HG03175 (cell line): ENCODE measurements around the gene NHEJ1.

ENCODE experiments used
- ATAC-seq: cut with Tn5 transposase; IDR thresholded peaks from one replicate; pipeline ENCODE4 v1.9.1; 2021; ENCODE audit warnings: mild to moderate bottlenecking, moderate library complexity; ENCODE audit not compliant: unreplicated experiment

NHEJ1 gene

DNA sequence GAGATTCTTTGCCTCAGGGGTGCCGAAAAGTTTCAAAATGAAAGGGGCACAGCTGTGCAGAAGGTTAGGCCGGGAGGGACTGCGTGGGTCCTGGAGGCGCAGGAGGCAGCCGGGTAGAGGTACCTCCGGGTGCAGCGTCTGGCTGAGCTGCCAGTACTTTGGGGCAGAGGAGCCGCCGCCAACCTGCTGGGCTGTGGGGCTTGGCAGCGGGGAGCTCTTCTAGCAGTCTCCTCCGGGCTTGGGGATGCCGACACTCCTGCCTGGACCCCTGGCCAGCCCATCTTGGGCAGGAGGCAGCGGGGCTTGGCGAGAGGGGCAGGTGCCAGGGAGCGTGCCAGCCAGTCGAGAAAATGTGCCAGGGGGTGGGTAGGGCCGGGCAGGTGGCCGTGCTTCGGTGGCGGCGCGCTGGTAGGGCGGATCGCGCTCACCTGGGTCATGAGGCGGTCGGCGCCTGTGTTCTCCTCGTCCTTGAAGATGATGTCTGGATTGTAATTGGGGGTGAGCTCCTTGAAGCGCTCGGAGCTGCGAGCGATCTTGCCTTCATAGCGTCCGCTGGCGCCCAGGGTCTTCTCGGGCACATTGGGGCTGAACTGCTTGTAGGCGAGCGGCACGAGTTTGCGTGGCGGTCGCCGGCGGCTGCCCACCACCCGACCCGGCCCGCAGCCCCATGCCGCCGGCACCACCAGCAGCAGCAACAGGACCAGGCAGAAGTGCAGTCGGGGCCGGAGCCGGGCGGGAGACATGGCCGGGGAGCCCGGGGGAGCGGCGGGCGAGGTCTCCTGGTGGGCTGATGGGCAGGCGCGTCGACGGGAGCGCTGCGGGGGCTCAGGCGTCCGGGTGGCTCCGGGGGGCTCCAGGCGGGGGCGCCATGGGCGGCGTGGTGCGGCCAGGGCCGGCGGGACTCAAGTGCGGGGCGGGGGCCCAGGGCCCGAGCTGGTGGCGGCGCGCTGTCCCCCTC lies 100.6 kb downstream of the NHEJ1 start:
- no peak for ATAC-seq

DNA sequence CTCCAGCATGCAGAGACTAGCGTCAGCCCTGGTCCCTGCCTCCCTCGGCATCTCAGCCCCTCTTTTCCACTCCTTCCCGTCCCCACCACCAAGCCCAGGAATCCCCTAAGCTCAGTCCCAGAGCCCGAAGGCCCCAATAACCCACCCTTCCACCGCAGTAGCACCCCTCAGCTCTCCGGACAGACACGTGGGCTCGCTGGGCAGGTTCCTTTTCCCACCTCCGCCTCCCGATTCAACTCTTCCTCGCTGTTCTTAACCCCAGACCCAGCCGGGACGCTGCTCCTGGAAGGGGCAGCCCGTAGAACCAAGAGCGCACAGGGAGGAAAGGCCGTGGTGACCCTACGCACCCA lies 101.3 kb downstream of the NHEJ1 start:
- ATAC-seq = no peak

GRCh38 chr2:219058541-219059374 lies 101.9 kb downstream of the NHEJ1 start:
- ATAC-seq = no peak

DNA sequence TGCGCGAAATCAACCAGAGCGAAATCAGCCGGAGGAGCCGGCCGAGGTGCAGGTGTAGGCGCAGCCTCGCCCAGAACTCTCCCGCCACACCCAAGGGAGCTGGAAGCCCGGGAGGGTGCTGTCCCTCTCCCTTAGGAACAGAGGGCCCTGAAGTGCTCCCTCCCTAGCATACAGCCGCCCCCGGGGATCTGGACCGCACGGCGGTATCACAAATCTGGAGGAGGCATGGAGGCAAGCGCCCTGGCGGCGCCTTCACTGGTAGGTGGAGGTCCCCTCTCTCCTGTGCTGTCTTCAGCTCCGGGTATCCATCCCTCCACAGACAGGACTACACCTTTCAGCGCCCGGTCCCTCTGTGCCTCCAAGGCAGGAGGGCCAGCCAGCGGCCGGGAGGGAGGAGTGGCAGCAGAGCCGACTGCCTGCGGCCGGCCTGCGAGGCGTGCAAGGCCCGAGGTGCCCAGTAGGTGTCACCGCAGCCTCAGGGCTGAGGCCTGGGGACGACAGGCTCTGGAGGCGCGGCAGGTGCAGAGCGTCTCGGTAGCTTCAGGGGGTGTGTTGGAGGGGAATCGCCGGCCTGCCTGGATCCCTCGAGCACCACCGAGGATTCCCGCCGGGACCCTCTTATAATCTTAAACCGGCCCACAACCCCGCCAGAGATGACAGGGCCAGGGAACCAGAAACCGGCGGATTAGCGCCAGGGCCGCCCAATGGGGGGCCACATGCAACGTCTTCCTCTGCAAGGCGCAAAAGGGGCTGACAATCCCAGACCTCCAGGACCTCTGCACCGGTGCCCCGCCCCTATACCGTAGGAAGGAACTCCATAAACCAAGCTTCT lies 102.7 kb downstream of the NHEJ1 start:
- peak; percentile 88 for ATAC-seq

DNA sequence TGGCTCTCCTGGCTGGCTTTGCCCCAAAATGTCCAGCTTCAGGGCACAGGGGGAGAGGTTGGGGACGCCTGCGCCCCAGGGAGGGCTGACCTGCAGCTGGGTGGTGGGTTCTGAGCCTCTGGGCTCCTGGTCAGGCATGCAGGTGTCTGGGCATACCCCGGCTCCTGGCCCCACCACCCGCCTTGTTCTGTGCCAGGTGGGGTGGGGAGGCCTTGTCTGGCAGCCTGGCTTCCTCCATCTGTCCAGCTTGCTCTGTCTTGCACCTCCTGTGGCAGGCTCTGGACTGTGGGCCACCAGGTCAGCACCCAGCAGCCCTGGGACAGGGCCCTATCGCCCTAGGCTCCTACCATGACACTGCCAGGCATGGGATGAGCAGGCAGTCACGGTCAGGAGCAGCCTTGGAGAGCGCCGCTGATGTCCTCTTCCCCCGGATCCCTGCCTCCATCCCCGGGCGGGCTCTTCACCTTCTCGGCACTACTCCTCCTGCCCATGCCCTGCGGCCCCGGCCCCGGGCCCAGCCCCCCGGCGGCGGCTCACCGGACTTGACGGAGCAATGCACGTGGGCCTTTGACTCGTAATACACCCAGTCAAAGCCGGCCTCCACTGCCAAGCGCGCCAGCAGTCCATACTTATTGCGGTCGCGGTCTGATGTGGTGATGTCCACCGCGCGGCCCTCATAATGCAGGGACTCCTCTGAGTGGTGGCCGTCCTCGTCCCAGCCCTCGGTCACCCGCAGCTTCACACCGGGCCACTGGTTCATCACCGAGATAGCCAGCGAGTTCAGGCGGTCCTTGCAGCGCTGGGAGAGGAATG lies 103.5 kb downstream of the NHEJ1 start:
- ATAC-seq = peak; percentile 14

- ATAC-seq = no peak
Observed at GRCh38 chr2:219056176-219056895, 104.3 kb downstream of the NHEJ1 start.

DNA sequence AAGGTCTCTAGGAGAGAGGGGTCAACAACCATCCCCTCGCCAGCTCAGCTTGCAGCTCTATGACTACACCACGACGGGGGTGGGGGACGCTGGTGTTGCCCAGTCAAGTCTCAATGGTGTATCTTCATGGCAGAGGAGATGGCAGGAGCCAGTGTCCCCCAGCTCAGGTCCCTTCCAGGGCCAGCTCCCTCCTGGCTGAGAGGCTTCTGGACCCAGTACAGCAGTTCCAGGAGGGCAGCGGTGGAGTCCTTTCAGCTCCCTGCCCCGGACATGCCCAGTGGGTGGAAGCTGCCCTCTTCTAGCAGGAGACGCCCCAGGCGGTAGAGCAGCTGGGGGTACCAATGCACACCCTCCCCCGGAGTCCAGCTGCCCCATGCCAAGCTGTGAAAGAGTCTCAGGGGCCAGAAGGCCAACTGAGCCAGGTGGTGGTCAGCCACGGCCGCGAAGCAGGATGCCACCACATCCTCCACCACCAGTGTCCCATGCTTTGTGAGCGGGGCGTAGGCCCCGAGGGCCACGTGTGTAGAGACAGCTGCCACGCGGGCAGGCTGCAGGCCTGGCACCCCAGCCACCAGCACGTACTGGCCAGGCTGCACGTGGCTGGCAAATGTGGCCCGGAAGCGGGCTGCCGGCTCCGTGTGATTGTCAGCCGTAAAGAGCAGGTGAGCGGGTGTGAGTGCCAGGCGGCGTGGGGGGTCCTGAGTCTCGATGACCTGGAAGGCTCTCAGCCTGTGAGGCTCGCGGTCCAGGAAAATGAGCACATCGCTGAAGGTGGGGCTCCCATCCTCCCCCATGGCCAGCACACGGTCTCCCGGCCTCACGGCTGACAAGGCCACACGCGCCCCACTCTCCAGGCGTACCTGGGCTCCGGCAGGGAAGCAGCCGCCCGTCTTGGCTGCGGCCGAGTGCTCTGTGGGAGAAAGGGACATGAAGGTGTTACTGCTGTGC lies 105.4 kb downstream of the NHEJ1 start:
- no peak for ATAC-seq

GRCh38 chr2:219049282-219049681 lies 111.3 kb downstream of the NHEJ1 start:
- no peak for ATAC-seq

DNA sequence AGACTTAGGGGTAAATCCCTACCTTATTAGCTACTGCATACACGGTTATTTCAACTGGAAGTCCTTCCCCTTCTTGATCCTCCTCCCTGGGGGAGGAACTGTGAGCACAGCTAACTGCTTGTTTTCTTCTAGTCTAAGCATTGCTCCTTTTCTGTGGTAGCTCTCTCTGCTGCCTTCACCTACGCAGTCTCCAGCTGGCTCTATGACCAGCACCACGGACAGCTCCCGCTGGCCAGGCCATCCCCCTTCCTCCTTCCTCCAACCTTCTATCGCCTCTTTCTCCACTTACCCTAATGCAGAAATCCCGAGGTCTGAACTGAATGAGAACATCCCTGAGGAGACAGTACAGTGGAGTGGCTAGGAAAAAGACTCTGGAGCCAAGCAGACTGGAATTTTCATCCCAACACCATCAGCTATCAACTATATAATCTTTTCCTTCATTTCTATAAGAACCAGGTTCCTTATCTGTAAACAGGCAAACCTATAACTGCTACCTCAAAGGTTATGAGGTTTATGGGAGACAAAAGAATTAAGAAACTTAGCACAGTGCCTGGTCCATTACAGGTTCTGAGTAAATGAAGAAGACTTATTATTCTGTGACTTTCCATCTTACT lies 114.6 kb downstream of the NHEJ1 start:
- no peak for ATAC-seq

DNA sequence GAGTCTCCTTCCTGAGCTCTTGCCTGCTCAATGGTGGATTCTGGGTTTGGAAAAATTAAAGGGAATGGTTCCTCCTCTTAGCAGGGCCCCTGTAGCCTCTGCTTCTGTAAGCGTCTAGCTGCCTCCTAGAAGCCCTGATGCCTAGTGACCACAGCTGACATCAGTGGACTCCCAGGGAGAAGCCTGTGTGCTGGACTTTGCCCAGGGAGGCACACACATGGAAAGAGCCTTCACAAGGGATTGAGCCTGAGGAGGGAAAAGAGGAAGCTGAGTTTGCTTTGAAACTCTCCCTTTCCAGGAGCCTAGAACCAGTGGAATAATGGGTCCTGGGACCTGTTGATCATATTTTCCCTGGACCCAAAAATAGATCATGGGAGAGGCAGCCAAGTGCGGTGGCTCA lies 117.9 kb downstream of the NHEJ1 start:
- ATAC-seq = no peak

- ATAC-seq = no peak
Observed at GRCh38 chr2:219042157-219042556, 118.5 kb downstream of the NHEJ1 start.

DNA sequence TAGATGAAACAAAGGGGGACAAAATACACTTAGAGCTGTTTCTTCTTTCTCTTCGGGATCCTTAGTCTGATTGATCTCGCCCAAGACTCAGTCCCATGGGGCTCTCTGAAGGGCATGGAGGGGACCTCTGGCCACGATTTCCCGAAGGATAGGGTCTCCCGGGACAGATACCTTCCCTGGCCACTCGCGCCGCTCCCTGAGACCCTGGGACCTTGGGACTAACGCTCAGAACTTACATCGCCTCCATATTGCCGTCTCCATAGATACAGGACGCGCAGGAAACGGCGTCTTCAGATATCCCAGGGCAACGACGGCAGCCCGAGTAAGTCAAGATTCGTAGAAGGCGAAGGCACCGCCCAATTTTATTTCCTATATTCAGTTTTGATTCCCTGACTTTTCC lies 119.4 kb downstream of the NHEJ1 start, which contains the start of gene CFAP65:
Gene CFAP65 (minus strand): TSS at position 265 of the 400 bp plus-strand sequence. CDS start 2,468 bp downstream, outside the sequence.
- ATAC-seq = no peak

GRCh38 chr2:219038600-219038999 lies 122.0 kb downstream of the NHEJ1 start:
- no peak for ATAC-seq

- ATAC-seq = no peak
Observed at GRCh38 chr2:219037783-219038499, 122.7 kb downstream of the NHEJ1 start.

- ATAC-seq = no peak
Observed at GRCh38 chr2:219035942-219036341, 124.7 kb downstream of the NHEJ1 start.

- no peak for ATAC-seq
Observed at GRCh38 chr2:219034823-219035222, 125.8 kb downstream of the NHEJ1 start.

DNA sequence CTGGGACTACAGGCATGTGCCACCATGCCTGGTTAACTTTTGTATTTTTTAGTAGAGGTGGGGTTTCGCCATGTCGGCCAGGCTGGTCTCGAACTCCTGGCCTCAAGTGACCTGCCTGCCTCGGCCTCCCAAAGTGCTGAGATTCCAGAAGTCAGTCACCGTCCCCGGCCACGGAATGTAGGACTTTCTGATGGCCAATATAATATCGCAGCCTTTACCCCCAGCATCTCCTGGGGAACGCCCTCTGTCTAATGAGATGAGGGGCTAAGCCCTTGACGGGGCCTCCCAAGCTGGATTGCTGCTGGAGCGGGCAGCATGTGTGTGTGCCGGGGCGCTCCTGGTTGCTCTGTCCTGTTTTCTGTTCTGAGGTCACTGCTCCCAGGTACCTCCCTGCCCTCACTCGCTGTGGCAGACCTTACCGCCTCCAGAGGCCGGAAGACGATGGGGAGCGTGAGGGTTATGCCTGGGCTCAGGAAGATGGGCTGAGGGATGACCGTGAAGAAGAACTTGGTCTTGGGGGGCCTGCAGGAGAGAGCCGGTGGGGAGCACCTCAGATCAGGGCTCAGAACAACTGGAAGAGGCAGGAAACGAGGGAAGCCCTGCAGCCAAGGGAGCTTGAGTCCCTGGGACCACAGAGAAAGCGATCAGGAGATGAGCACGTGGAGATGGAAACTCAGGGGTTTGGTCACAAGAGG lies 128.4 kb downstream of the NHEJ1 start:
- ATAC-seq = no peak
